T follicular helper cell (primary cell): ENCODE measurements around the gene C6orf47.
A peak's percentile ranks its signal among the peaks of the same experiment; 100 is the strongest.

Source experiments
- DNase-seq: peaks from one replicate; pipeline ENCODE4 v3.0.0-alpha.2; 2020; ENCODE audit warnings: low read depth

C6orf47 gene

DNA sequence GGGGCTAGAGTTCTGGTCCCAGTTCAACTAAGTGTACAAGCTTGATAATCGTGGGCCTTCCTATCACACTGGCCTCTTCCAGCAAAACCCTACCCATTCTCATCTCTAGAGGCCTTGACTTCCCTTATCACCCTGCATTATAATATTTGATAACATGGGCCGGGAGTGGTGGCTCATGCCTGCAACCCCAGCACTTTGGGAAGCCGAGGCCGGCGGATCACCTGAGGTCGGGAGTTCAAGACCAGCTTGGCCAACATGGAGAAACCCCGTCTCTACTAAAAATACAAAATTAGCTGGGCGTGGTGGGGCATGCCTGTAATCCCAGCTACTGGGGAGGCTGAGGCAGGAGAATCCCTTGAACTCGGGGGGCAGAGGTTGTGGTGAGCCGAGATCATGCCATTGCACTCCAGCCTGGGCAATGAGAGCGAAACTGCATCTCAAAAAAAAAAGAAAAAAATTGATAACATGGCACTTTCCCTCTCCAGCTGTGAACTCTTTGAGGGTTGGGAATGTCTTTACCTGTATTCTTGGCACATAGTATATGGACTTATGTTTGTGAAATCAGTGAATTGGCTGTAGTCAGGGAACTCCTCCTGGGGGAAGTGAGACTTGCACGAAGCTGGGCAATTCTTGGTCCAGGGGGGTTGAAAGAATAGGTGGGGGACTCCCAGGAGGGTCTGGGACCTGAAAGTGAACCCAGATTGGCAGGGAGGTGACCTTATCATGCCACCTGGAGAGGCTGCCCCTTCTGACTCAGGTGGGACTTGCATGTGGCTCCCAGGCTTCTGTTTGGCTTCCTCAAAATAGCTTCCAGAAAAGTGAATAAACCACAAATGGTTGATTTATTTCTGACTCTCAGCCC is 915 bp upstream of the C6orf47 start:
- DNase-seq, result no peak

DNA sequence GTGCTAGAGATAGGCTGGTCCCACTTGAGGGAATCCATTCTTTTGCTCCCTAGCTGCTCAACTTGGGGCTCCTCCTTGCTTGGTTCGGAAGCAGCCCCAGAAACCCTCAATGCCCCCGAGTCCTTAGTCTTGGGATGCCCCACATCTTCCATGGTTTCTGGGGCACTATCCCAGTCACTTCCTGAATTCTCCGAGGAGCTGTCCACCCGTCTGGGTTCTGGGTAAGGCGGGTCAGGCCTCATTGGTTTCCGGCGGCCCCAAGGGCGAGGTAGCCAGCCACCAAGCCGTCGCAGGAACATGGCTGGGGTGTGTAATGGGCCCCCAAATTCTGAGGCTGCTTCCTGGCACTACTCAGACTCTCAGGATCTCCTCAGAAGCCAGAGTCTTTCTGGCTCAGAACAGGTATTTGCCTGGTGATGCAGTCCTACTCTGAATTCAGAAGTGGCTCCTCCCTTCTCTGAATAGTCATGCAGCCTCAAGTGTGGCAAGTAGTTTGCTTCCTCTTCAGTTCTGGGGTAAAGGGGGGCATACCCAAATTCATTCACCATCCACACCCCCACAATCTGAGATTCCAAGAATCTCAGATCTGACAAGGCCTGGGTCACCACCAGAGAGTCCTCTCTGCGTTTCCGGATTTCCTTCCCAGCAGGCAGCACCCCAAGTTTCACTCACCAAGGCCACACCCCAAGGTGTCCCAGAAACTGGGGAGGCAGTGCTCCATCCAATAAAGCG is 763 bp downstream of the C6orf47 start:
- no peak for DNase-seq

DNA sequence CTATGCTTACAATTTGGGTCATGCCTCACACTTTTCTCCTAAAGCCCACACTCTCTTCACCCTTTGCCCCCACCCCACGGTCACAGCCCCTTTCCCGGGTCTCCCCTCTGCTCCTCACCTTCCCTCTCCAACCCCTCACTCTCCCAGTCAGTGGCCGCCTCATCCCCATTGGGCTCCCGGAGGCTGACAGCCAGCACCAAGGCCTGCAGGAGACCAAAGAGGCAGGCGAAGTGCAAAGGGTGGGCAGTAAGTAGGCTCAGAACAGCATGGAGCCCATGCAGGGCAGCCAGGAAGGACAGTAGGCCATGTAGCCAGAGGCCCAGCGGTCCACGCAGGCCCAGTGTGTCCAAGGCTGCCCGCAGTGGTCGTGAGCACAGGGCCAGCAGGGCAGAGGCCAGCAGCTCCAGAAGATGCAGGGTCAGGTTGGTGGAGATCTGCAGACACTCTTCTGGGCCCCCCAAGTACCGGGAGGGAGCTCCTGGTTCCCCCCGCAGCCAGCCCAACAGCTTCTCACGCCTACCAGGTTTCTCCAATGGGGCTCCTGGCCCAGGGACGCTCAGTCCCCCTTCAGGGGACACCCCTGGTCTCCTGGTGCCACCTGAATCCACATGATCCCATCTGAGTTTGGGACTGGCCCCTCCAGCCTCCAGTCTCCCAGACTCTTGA is 1.5 kb downstream of the C6orf47 start:
- DNase-seq, result no peak

DNA sequence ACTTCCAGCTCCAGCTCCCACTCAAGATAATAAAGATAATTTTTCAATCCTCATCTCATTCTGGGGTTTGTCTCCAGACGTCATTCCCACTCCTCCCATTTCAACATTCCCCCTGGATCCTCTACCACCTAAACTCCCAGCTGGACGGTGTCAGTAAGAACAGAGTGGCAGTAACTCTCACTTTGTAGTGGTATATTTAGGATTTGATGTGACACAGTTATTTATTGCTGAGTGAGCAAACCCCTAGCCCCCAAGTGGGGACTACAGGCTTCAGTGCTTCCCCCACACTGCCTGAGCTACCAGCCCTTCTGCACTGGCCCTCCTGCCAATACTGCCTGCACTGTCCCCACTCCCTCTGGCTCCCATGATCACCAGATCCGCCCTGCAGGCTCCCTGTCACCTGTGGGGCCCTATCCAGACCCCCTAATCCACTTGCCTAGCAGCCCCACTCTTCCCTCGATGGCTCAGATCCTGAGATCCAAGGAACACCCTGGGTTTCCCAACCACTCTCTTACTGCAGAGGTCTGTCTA is 2.4 kb downstream of the C6orf47 start:
- DNase-seq, result no peak

DNA sequence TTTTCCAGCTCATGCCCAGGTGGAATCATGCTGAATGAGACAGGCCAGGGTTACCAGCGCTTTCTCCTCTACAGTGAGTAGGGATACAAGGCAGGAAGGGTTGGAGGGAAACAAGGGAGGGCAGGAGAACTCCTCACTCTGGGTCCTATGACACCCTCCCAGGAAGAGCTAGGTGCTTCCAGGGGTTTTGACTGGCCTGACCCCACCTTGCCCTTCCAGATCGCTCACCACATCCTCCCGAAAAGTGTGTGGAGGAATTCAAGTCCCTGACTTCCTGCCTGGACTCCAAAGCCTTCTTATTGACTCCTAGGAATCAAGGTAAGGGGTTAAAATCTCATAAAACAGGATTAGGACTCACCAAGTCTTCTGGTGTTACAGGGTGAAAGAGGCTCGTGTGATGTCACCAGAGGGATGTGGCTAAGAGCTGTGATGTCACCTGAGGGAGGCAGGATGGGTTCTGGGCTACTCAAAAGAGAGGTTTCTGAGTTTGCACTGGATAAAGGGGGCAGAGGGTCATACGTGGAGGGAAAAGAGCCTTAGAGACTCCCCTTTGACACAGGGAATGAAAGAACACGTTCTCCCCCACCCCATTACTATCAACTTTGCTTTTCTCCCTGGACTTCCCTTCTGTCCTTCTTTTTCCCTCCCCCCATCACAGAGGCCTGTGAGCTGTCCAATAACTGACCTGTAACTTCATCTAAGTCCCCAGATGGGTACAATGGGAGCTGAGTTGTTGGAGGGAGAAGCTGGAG is 3.0 kb downstream of the C6orf47 start:
- no peak for DNase-seq

DNA sequence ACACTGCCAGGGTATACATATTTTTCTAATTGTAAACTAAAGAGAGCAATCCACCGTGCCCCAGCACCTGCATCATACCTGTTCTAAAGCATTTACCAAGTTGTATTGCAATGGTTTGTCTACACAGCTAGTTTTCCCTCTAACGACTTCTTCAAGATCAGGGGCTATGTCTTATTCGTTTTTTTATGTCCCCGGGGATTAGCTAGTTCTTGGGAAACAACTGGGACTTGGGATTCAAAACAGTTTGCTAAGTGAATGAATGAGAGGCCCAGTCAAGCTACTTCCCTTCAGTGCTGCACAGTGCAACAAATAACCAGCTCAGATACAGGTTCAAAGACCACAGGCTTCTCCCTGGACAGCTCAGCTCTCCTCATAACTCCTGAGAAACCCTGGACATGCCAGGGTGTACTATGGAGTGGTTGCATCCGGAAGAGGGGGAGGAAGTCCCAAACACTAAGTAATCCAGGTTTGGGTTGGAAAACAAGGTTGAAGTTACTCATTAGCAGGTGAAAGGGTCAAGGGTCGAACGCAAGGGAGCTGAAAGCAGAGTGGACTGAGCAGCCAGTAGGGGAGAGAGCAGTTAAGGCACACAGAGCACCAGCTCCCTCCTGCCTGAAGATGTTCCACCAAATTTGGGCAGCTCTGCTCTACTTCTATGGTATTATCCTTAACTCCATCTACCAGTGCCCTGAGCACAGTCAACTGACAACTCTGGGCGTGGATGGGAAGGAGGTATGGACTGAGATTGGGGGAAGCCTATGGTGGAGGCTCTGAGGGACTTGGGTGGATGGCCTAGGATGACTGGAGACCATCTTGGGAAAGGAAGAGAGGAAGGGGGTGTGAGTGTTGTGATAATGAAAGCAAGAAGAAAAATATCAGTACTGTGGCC is 5.0 kb downstream of the C6orf47 start, which contains the start of gene APOM:
APOM (plus strand) TSS at position 546 of the 889 bp plus-strand sequence; CDS start at position 619, 73 bp downstream.
- DNase-seq, result no peak

DNA sequence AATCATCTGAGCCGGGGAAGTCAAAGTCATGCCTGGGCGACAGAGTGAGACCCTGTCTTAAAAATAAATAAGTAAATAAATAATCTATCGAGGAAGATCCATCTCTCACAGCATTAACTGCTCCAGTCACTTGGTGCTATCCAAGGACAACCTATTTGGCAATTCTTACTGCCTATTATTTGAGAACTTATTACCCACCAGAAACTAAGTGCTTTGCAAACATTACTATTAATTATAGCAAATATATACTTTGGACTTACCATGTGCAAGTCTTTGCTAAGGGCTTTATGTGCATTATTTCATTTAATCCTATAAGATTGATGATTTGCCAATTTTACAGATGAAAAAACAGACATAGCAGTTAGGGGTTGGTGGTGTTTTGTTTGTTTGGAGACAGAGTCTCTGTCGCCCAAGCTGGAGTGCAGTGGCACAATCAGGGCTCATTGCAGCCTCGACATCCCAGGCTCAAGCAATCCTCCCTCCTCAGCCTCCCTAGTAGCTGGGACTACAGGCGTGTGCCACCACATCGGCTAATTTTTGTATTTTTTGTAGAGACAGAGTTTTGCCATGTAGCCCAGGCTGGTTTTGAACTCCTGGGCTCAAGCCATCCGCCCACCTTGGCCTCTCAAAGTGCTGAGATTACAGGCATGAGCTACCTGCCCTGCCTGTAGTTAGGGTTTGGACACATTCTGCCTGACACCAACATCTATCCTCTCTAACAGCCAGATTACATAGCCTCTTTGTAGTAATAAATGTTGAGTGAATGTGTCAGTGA is 5.8 kb downstream of the C6orf47 start:
- DNase-seq, result no peak

DNA sequence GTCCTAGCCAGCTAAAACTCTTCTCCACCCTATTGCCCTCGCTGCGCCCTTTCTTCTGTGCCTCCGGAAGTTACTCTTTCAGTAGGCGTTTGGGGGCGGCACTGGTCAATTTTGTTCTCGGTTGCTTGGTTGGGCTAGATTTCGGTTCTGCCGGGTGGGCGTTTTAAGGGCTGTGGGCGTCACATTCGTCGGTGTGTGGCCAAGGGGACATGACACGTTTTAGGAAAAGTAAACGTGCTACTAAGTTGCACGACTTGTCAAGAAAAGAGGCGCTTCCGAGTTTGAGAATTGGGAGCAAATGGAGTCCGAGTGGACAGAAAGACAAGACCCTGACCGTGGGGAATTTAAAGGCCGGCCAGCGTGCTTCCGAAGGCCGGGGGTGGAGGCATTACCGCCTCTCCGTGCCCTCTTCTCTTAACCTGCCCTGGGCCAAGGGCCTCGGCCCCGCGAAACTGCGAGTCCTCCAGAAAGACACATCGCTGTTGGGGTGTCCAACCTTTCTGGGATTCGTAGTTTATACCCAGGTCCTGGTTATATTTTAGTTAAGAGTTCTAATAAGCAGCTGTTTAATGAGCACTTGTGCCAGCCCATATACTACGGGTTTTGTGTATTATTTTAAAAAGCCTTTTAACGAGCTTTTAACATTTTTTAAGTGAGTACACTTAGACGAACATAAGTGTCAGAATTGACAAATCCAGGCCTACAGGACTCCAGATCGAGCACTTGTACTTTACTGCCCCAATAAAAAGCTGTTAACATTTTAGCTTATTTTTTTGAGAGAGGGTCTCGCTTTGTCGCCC is 7.5 kb downstream of the C6orf47 start:
- peak; percentile 76 for DNase-seq

DNA sequence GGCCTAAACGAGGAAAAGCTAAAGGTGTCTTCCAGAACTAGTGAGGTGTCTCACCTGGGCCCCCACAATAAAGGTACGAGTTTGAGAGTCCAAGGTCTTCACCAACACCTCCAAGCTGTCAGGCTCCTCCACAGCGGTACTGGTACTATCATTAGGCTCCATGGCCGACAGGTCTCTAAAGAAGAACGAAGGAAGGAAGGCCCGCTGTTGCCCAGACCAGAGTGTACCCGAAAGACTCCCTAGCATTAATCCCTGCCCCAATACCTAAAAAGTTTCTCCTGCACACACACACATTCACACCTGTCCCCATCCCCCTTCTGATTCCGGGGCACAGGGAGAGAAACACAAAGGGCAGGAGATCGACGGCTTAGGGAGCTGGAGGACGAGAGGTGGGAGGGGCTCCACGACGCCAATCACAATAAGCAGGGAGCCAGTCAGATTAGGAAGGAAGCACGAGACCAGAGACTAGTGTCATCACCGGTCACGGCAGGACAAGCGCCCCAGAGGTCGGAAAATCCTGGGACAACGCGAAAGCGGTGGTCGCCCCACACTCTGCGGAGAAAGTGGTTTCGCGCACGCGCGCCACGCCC is 8.9 kb downstream of the C6orf47 start:
- DNase-seq, result no peak

DNA sequence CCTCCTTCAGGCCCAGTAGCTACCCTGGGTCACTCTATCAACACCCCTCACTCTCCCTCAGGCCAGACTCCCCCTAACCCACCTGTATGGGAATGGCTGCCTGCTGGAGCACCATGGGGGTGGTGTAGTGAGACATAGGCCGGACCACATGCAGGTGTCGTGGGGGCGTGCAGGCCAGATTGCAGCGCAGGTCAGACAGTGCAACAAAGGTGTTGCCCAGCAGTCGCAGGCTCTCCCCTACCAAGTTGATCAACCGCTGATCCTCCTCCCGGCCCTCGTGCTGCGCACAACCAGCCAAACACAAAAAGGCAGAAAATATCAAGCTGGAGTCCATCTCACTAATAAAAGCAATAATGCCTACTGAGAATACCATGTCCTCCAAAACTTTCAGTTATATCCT is 15.3 kb downstream of the C6orf47 start:
- DNase-seq, result no peak

DNA sequence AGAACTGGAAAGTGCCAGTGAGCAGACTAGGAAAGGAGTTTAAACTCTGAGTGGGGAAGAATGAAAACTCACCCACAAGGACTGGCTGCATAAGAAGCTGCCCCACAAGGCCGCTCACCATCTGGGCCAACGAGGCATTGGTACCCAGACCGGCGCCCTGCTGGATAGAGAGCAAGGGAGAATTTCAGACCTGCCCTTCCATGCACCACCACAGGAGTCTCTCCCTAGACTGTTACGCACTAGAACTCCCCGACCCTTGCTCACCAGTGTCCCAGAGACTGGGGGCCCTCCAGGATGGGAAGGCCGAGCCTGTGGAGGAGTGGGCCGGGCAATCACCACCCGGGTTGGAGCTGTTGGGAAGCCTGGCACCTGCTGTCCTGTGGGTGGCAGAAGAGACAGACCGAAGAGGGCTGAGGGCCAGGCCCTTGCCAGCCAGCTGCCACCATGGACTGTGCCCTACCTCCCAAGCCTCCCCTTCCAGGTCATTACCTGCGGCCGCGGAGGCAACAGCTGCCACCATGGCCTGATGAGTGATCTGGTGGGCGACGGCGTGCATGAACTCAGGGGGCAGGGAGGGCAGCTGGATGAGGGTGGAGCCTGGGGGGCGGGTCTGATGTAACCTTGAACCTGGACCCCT is 16.6 kb downstream of the C6orf47 start:
- DNase-seq, result no peak

DNA sequence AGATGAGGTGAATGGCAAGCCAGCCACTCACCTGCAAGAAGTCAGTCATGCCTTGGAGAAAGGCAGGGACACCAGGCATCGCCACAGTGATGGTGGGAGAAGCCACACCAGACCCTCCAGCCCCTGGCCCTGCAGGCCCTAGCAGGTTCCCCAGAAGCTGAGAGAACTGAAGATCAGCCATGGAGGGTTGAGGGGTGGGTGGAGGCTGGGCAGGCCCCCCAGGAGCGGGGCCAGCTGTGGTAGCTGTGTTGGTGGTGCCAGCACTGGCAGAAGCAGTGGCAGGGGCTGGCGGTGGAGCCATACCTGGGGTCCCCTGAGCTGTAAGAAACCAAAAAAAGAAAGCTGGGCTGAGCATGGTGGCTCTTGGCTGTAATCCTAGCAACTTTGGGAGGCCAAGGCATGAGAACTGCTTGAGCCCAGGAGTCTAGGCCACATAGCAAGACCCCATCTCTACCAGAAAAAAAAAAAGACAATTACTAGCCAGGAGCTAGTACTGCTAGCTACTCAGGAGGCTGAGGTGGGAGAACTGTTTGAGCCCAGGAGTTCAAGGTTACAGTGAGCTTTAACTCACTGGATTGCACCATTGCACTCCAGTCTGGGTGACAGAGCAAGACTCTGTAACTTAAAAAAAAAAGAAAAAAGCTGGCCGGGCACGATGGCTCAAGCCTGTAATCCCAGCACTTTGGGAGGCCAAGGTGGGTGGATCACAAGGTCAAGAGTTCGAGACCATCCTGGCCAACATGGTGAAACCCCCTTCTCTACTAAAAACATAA is 17.6 kb downstream of the C6orf47 start:
- DNase-seq, result no peak

DNA sequence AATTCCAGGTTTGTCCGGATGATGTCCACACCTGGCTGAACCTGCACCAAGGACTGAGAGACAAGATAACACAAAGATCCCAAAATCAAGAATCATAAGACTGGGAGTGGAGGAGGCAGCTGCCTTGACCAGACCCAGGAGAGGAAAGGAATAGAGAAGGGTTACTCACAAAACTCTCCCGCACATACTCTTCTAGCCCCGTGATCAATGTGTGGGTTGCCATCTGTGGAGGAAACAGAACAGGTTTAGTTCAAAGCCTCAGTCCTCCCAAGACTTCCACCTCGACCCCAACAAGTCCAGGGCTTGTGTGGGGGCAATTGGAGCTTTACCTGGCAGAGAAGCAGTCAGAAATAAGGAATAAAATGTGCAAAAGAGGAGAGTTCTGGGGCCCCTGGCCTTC is 19.2 kb downstream of the C6orf47 start:
- no peak for DNase-seq

DNA sequence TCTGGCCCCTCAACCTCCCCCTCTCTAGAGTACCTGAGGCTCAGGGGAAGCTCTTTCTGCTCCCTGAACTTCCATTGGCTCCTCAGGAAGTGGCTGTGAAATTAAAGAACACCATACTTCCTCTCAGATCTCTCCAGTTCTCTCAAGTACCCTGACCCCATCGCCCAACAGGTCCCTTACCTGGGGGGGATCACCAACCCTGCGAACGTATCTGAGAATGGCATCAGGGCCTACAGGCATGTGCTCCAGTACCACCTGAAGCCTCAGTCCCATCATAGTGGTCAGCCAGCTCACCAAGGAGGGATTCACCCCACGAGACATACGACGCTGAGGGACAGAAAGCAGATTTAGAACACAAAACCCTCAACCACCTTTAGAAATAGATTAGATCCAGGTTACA is 20.0 kb downstream of the C6orf47 start:
- DNase-seq, result no peak

DNA sequence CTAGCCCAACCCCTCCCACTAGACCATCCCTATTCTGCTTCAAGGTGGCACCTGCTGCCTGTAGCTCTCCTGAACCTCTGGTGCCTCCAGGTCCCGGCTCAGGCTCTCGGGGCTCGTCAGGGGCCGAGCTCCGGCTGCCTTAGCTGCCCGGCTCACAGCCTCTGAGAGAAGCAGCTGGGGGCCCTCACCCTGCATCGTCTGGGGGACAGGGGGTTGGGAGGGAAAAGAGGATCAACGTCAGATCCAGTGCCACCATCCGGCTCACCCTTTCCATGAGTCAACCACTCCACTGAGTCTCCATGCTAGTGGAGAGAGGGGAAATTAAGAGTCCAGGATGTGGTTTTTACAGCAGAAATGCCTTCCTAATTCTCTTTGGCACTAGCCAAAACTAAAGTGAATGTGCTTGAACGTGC is 21.1 kb downstream of the C6orf47 start:
- no peak for DNase-seq

DNA sequence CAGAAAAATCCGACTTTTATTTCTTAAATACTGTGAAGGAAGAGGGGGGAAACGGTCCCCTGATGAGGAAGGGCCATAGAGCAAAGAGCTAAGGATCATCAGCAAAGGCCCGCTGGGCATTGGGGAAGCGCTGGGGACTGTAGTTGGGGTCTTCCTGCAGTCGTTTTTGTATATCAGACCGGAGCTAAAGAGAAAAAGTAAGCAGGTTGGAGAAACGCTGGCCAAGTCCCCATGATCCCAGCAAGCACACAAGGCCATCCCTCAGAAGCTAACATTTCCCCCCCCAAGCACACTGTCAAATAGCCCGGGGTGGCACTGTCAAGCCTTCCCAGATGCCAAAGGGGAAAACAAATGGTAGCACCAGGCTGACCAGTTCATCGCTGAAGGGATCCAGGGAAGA is 21.5 kb downstream of the C6orf47 start:
- no peak for DNase-seq
